ENCODE results near the gene UNC13B.

- TF ChIP-seq CTCF (IDR thresholded peaks at IDR 0.05): no peak
- no peak for TF ChIP-seq FOXP1 (CRISPR knock-in tag; IDR thresholded peaks at IDR 0.05; ENCODE audit: borderline replicate concordance)
- no peak for TF ChIP-seq ZNF263 (CRISPR knock-in tag; IDR thresholded peaks at IDR 0.05; ENCODE audit: low read depth)
- no peak for TF ChIP-seq HMGXB4 (CRISPR knock-in tag; IDR thresholded peaks at IDR 0.05)
- no peak for TF ChIP-seq GABPB1 (CRISPR knock-in tag; IDR thresholded peaks at IDR 0.05)
- TF ChIP-seq NFE2L1 (CRISPR knock-in tag; IDR thresholded peaks at IDR 0.05): no peak
- no peak for TF ChIP-seq FOXJ3 (CRISPR knock-in tag; IDR thresholded peaks at IDR 0.05; ENCODE audit: borderline replicate concordance)
- TF ChIP-seq MAX (CRISPR knock-in tag; IDR thresholded peaks at IDR 0.05): no peak
- no peak for TF ChIP-seq NFYB (CRISPR knock-in tag; conservative IDR thresholded peaks at IDR 0.05; ENCODE audit: low read depth)
- no peak for TF ChIP-seq CREB1 (CRISPR knock-in tag; IDR thresholded peaks at IDR 0.05)
- no peak for TF ChIP-seq KAT7 (CRISPR knock-in tag; IDR thresholded peaks at IDR 0.05; ENCODE audit: borderline replicate concordance)
- TF ChIP-seq ZNF317 (CRISPR knock-in tag; IDR thresholded peaks at IDR 0.05; ENCODE audit: borderline replicate concordance, low read depth): no peak
- TF ChIP-seq, protein P1, sequence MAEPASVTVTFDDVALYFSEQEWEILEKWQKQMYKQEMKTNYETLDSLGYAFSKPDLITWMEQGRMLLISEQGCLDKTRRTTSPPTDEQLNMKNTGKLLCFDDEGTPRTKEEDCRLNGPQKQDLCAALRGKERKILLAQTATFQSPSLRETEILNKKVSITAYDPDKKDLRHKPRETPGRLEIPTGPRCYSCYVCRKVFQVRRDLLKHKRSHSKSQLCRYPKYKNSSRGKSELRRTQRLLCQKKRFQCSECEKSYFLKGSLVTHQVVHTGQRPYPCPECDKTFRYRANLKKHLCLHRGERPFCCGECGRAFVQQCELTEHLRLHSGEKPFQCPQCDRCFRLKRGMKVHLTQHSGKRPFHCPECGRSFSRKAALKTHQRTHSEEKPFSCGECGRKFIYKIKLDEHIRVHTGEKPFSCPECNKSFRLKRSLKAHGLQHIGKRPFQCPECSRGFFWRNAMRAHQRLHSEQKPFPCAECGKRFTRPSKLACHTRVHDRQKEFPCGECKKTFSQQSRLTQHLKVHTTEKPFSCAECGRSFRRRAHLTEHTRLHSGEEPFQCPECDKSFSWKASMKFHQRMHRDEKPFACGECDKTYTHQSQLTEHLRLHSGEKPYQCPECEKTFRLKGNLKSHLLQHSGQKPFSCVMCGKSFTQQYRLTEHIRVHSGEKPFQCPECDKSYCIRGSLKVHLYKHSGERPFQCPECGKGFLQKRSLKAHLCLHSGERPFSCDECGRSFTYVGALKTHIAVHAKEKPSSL (CRISPR knock-in tag; conservative IDR thresholded peaks at IDR 0.05): no peak
These were observed 192.0 kb downstream of the UNC13B start for GRCh38 chr9:35353731-35354365.
